Daoy (cell line): ENCODE measurements around the gene ADD2. TPM values are rescaled to one million over a fixed set of nuclear protein-coding genes. Genes with fewer than 3 reads are reported as not detected.

Experiments
- total RNA-seq: library from RNA; depleted of rRNA; stranded (reverse); fragments of >200 nt; shearing (Covaris generic); gene quantifications from 2 replicates; pipeline ENCODE4 v1.2.3, GENCODE V29; 2014; rRNA removed

Gene ADD2
- total RNA-seq, 1 experiment from 2014 or later = 23.3 TPM

Other genes starting within 250 kb of the ADD2 start
- 5.8 and 6.6 TPM in 2 replicates for gene TGFA, start 214.4 kb downstream of the ADD2 start, total RNA-seq
- not detected in 2 replicates for gene FIGLA, start 22.4 kb upstream of the ADD2 start, total RNA-seq
- gene CLEC4F, start 52.4 kb upstream of the ADD2 start, total RNA-seq = not detected in 2 replicates
- gene CD207, start 67.6 kb upstream of the ADD2 start, total RNA-seq = not detected in 2 replicates
- 2.3 and 4.8 TPM in 2 replicates for gene VAX2, start 132.4 kb upstream of the ADD2 start, total RNA-seq
- gene ATP6V1B1, start 167.7 kb upstream of the ADD2 start, total RNA-seq = 0.40 TPM in 1 of 2 replicates, not detected in the other
- not detected in 2 replicates for gene ANKRD53, start 210.4 kb upstream of the ADD2 start, total RNA-seq
- gene TEX261, start 226.7 kb upstream of the ADD2 start, total RNA-seq = 22.3 and 23.9 TPM in 2 replicates